ENCODE data around the gene NCOR1.

NCOR1 gene

DNA sequence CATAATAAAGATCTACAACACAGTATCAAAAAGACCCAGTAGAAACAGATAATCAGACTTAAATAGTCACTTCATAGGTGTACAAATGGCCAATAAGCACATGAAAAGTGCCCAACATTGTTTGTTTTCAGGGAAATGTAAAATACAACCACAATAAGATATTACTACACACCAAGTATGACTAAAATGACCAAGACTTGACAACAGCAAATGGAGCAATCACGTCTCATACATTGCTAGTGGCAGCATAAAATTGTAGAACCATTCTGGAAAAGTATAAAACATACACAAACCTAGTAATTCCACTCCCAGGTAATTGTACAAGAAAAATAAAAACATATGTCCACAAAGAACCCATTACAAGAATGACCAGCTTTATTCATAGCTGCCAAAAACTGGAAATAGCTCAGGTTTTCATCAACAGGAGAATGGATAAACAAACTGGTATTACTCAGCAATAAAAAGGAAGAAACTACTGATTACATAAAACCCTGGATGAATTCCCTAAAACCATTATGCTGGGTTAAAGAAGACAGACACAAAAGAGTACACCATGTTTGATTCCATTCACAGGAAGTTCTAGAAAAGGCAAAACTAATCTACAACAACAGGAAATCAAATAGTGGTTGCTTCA, 130.2 kb downstream of the NCOR1 start:
- Histone ChIP-seq H3K4me3 (ENCODE audit: low read length) (no peak overlapping the region), H2AFZ (ENCODE audit: low read depth, low read length) (no peak overlapping the region), H3K4me1 (ENCODE audit: low read length) (no peaks in the 10 kb centered on the region), H3K36me3 (replicated peaks; ENCODE audit: low read depth, low read length) (peaks cover 12% of the 10 kb centered on the region), H3K4me2 (ENCODE audit: low read length) (no peak overlapping the region), H3K9ac (ENCODE audit: low read length) (no peak overlapping the region), H3K27ac (ENCODE audit: low read length) (no peak overlapping the region), H3K9me3 (ENCODE audit: insufficient read depth, low read length) (no peaks in the 10 kb centered on the region), H3K27me3 (ENCODE audit: low read depth, low read length) (no peaks in the 10 kb centered on the region), H3K79me2 (ENCODE audit: low read length) (no peaks in the 10 kb centered on the region), H4K20me1 (ENCODE audit: insufficient read depth, low read length) (no peaks in the 10 kb centered on the region)
- TF ChIP-seq EZH2phosphoT487 (IDR thresholded peaks at IDR 0.05; ENCODE audit: low read depth), result no peak
- TF ChIP-seq, protein P1, sequence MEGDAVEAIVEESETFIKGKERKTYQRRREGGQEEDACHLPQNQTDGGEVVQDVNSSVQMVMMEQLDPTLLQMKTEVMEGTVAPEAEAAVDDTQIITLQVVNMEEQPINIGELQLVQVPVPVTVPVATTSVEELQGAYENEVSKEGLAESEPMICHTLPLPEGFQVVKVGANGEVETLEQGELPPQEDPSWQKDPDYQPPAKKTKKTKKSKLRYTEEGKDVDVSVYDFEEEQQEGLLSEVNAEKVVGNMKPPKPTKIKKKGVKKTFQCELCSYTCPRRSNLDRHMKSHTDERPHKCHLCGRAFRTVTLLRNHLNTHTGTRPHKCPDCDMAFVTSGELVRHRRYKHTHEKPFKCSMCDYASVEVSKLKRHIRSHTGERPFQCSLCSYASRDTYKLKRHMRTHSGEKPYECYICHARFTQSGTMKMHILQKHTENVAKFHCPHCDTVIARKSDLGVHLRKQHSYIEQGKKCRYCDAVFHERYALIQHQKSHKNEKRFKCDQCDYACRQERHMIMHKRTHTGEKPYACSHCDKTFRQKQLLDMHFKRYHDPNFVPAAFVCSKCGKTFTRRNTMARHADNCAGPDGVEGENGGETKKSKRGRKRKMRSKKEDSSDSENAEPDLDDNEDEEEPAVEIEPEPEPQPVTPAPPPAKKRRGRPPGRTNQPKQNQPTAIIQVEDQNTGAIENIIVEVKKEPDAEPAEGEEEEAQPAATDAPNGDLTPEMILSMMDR (IDR thresholded peaks at IDR 0.05; ENCODE audit: low read depth, low read length), result no peak

DNA sequence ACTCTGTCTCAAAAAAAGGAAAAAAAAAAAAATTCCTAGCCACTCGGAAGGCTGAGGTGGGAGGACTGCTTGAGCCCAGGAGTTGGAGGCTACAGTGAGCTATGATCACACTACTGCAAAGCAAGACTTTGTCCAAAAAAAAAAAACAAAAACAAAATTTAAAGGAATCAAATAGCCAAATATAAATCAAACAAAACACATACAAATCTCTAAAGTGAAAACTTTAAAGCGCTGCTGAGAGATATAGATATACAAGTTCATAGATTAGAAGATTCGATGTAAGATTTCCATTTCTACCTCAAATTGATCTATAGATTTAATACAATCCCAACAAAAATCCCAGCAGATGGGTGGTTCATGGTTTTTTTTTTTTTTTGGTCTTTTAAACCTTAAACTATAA, 132.1 kb downstream of the NCOR1 start:
- no peaks in the 10 kb centered on the region for H3K4me1 ChIP-seq (ENCODE audit: low read length)
- H3K36me3 ChIP-seq (replicated peaks; ENCODE audit: low read depth, low read length), result peaks cover 21% of the 10 kb centered on the region

DNA sequence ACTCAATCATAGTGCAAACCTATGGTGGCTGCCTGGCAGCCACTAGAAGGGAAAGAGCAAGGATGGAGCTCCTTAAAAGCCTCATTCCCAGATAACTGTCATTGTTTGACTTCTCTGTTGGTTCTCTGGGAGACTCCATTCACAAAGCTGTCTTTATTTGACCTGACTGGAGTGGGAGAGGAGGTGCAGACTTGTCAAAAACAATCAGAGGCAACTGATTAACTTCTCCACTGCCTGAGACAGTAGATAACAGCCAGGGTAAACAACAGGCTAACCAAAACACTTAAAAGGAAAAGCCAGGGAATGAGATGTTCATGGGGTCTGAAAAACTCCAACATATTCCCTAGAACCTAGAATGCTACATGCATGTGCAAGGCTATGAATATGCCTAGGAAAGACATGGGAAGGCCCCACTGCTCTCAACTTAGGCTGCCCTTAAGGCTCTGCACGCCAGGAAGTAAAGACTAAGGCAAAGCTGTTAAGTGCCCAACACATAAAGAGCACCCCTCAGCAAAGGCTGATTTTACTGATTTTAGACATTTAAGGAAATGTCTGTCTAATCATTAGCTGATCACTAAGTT, 133.7 kb downstream of the NCOR1 start:
- Histone ChIP-seq H3K4me1 (ENCODE audit: low read length) (no peaks in the 10 kb centered on the region), H3K27me3 (ENCODE audit: low read depth, low read length) (no peaks in the 10 kb centered on the region), H3K79me2 (ENCODE audit: low read length) (no peaks in the 10 kb centered on the region), H3K36me3 (replicated peaks; ENCODE audit: low read depth, low read length) (peaks cover 18% of the 10 kb centered on the region), H2AFZ (ENCODE audit: low read depth, low read length) (no peak overlapping the region), H4K20me1 (ENCODE audit: insufficient read depth, low read length) (no peaks in the 10 kb centered on the region), H3K27ac (ENCODE audit: low read length) (no peak overlapping the region), H3K4me2 (ENCODE audit: low read length) (no peak overlapping the region), H3K9ac (ENCODE audit: low read length) (no peak overlapping the region), H3K4me3 (ENCODE audit: low read length) (no peak overlapping the region), H3K9me3 (ENCODE audit: insufficient read depth, low read length) (no peaks in the 10 kb centered on the region)
- TF ChIP-seq EZH2phosphoT487 (IDR thresholded peaks at IDR 0.05; ENCODE audit: low read depth), result no peak
- TF ChIP-seq, protein P1 (IDR thresholded peaks at IDR 0.05; ENCODE audit: low read depth, low read length), result no peak

More for the DNA sequence above, 132.1 kb downstream of the NCOR1 start:
- H3K79me2 ChIP-seq (ENCODE audit: low read length), result no peaks in the 10 kb centered on the region
- H2AFZ ChIP-seq (ENCODE audit: low read depth, low read length), result no peak overlapping the region
- TF ChIP-seq, protein P1 (IDR thresholded peaks at IDR 0.05; ENCODE audit: low read depth, low read length), result no peak
- TF ChIP-seq EZH2phosphoT487 (IDR thresholded peaks at IDR 0.05; ENCODE audit: low read depth), result no peak
- no peaks in the 10 kb centered on the region for H3K27me3 ChIP-seq (ENCODE audit: low read depth, low read length)
- no peak overlapping the region for H3K4me2 ChIP-seq (ENCODE audit: low read length)
- H3K4me3 ChIP-seq (ENCODE audit: low read length), result no peak overlapping the region
- H3K9me3 ChIP-seq (ENCODE audit: insufficient read depth, low read length), result no peaks in the 10 kb centered on the region
- no peak overlapping the region for H3K9ac ChIP-seq (ENCODE audit: low read length)
- H3K27ac ChIP-seq (ENCODE audit: low read length), result no peak overlapping the region
- H4K20me1 ChIP-seq (ENCODE audit: insufficient read depth, low read length), result no peaks in the 10 kb centered on the region

DNA sequence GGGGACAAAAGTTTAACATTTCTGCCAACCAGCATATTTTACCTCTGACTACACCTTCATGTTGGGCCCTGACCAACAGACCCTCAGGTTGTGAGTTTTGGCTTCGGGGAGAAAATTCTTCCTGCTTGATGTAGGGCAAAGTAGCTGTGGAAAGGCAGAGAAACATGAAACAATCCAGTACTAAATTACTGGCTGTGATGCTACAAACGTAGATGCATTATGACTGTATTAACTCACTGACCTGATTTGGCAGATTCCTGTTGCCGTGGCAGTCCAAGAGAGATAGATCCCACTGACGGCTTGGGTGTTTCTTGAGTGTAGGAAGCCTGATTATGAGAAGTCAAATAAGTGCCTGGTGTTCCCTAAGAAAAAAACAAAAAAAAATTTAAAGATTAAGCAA, 135.0 kb downstream of the NCOR1 start:
- no peaks in the 10 kb centered on the region for H3K9me3 ChIP-seq (ENCODE audit: insufficient read depth, low read length)
- no peak overlapping the region for H3K27ac ChIP-seq (ENCODE audit: low read length)
- no peak overlapping the region for H3K4me2 ChIP-seq (ENCODE audit: low read length)
- TF ChIP-seq, protein P1 (IDR thresholded peaks at IDR 0.05; ENCODE audit: low read depth, low read length), result no peak
- no peak for TF ChIP-seq EZH2phosphoT487 (IDR thresholded peaks at IDR 0.05; ENCODE audit: low read depth)
- H3K9ac ChIP-seq (ENCODE audit: low read length), result no peak overlapping the region
- no peak overlapping the region for H2AFZ ChIP-seq (ENCODE audit: low read depth, low read length)
- peaks cover 13% of the 10 kb centered on the region for H3K36me3 ChIP-seq (replicated peaks; ENCODE audit: low read depth, low read length)
- H3K79me2 ChIP-seq (ENCODE audit: low read length), result no peaks in the 10 kb centered on the region
- no peaks in the 10 kb centered on the region for H4K20me1 ChIP-seq (ENCODE audit: insufficient read depth, low read length)
- H3K4me1 ChIP-seq (ENCODE audit: low read length), result no peaks in the 10 kb centered on the region
- no peaks in the 10 kb centered on the region for H3K27me3 ChIP-seq (ENCODE audit: low read depth, low read length)
- H3K4me3 ChIP-seq (ENCODE audit: low read length), result no peak overlapping the region
